GM23338 (cell line): ENCODE measurements around the gene POU2F3. TPM values are rescaled to one million over a fixed set of nuclear protein-coding genes. Genes with fewer than 3 reads are reported as not detected.

ENCODE experiments used
- ATAC-seq: fragments of 200-7000 bp; cut with Tn5 transposase; 3 replicates; pipeline ENCODE4 v1.9.1; 2020
- DNase-seq: peaks from one replicate; pipeline ENCODE4 v3.0.0-alpha.2; 2015; ENCODE audit warnings: low spot score
- H2AFZ ChIP-seq: fragments of 200-600 bp; sonication (generic); 2 replicates; pipeline ENCODE4 v1.8.0; 2016; ENCODE audit warnings: antibody characterized with exemption, mild to moderate bottlenecking, moderate library complexity
- H3F3A ChIP-seq: fragments of 200-600 bp; sonication (generic); replicated peaks from 2 replicates; pipeline ENCODE4 v1.8.0; 2017; ENCODE audit warnings: antibody characterized with exemption, mixed run types, low read depth
- H3K27ac ChIP-seq: fragments of 200-600 bp; sonication (generic); 2 replicates; pipeline ENCODE4 v1.6.1; 2016; ENCODE audit warnings: low read depth
- H3K27me3 ChIP-seq: fragments of 200-600 bp; sonication (generic); 2 replicates; pipeline ENCODE4 v1.8.0; 2016; ENCODE audit warnings: mild to moderate bottlenecking, mixed run types, moderate library complexity; ENCODE audit not compliant: insufficient read depth
- H3K36me3 ChIP-seq: fragments of 200-600 bp; sonication (generic); 2 replicates; pipeline ENCODE4 v1.8.0; 2016; ENCODE audit warnings: mild to moderate bottlenecking; ENCODE audit not compliant: insufficient read depth
- H3K4me1 ChIP-seq: fragments of 200-600 bp; sonication (generic); 2 replicates; pipeline ENCODE4 v1.8.0; 2016; ENCODE audit warnings: mild to moderate bottlenecking, moderate library complexity; ENCODE audit not compliant: insufficient read depth
- H3K4me2 ChIP-seq: fragments of 200-600 bp; sonication (generic); 2 replicates; pipeline ENCODE4 v1.7.1; 2017; ENCODE audit warnings: mixed run types
- H3K4me3 ChIP-seq: fragments of 200-600 bp; sonication (generic); 2 replicates; pipeline ENCODE4 v1.6.1; 2016; ENCODE audit warnings: mixed run types
- H3K79me2 ChIP-seq: fragments of 200-600 bp; sonication (generic); replicated peaks from 2 replicates; pipeline ENCODE4 v1.8.0; 2017; ENCODE audit warnings: mild to moderate bottlenecking; ENCODE audit not compliant: insufficient read depth
- H3K9me2 ChIP-seq: fragments of 200-600 bp; sonication (generic); 2 replicates; pipeline ENCODE4 v1.8.0; 2017; ENCODE audit not compliant: insufficient read depth
- H4K20me1 ChIP-seq: fragments of 200-600 bp; sonication (generic); replicated peaks from 2 replicates; pipeline ENCODE4 v1.8.0; 2017; ENCODE audit warnings: mild to moderate bottlenecking; ENCODE audit not compliant: insufficient read depth
- H3K27ac Mint-ChIP-seq: 2 replicates; pipeline ENCODE4 v1.8.0; 2020; ENCODE audit warnings: inconsistent platforms, mild to moderate bottlenecking, moderate library complexity, mixed read lengths
- H3K27me3 Mint-ChIP-seq: 3 replicates; pipeline ENCODE4 v1.8.0; 2022; ENCODE audit warnings: low read depth, mild to moderate bottlenecking, moderate library complexity, mixed read lengths, inconsistent platforms; ENCODE audit not compliant: insufficient read depth, poor library complexity
- H3K36me3 Mint-ChIP-seq: 3 replicates; pipeline ENCODE4 v1.8.0; 2021; ENCODE audit warnings: low read depth, mild to moderate bottlenecking, inconsistent platforms, moderate library complexity, mixed read lengths
- H3K4me1 Mint-ChIP-seq: 3 replicates; pipeline ENCODE4 v1.8.0; 2020; ENCODE audit warnings: mild to moderate bottlenecking, inconsistent platforms, mixed read lengths
- H3K4me3 Mint-ChIP-seq: 3 replicates; pipeline ENCODE4 v1.8.0; 2021; ENCODE audit warnings: moderate library complexity, mild to moderate bottlenecking, inconsistent platforms, mixed read lengths
- H3K9me3 Mint-ChIP-seq: 3 replicates; pipeline ENCODE4 v1.8.0; 2020; ENCODE audit warnings: moderate library complexity, mild to moderate bottlenecking, inconsistent platforms, mixed read lengths
- CREB1 ChIP-seq: fragments of 250-450 bp; sonication (Bioruptor Pico); IDR thresholded peaks from 2 replicates; pipeline ENCODE4 v1.5.0; 2020; ENCODE audit warnings: low read depth, mild to moderate bottlenecking, moderate library complexity
- CTCF ChIP-seq, 2 experiments: fragments of 200-600 bp in 1 of 2; sonication (generic) in 1 of 2; conservative IDR thresholded peaks; 2 replicates each; pipeline versions ENCODE4 v1.5.1 to v1.6.1; 2016 to 2017; ENCODE audit warnings: antibody characterized with exemption in 2 of 2, low read depth in 2 of 2, mild to moderate bottlenecking in 2 of 2, moderate library complexity in 1 of 2
- ETS1 ChIP-seq: IDR thresholded peaks from 2 replicates; pipeline ENCODE4 v1.6.1; 2016; ENCODE audit warnings: antibody characterized with exemption
- EZH2 ChIP-seq: fragments of 200-600 bp; sonication (generic); IDR thresholded peaks from one replicate; pipeline ENCODE4 v1.8.0; 2017; ENCODE audit warnings: antibody characterized with exemption, mild to moderate bottlenecking, low read depth; ENCODE audit not compliant: unreplicated experiment
- EZH2phosphoT487 ChIP-seq: fragments of 200-600 bp; sonication (generic); IDR thresholded peaks from one replicate; pipeline ENCODE4 v1.8.1; 2018; ENCODE audit warnings: antibody characterized with exemption; ENCODE audit not compliant: unreplicated experiment
- JUNB ChIP-seq: IDR thresholded peaks from one replicate; pipeline ENCODE4 v1.6.1; 2016; ENCODE audit warnings: antibody characterized with exemption; ENCODE audit not compliant: unreplicated experiment
- NANOG ChIP-seq: IDR thresholded peaks from 2 replicates; pipeline ENCODE4 v1.6.1; 2016; ENCODE audit warnings: antibody characterized with exemption, borderline replicate concordance
- REST ChIP-seq: IDR thresholded peaks from one replicate; pipeline ENCODE4 v1.6.1; 2018; ENCODE audit warnings: antibody characterized with exemption; ENCODE audit not compliant: unreplicated experiment
- STAT1 ChIP-seq: IDR thresholded peaks from one replicate; pipeline ENCODE4 v1.6.1; 2016; ENCODE audit warnings: antibody characterized with exemption; ENCODE audit not compliant: unreplicated experiment
- ZNF114 ChIP-seq: fragments of 250-450 bp; sonication (Bioruptor Pico); IDR thresholded peaks from 2 replicates; pipeline ENCODE4 v1.5.0; 2020; ENCODE audit warnings: mild to moderate bottlenecking, moderate library complexity
- ZNF331 ChIP-seq: fragments of 250-450 bp; sonication (Bioruptor Pico); IDR thresholded peaks from 2 replicates; pipeline ENCODE4 v1.5.0; 2020; ENCODE audit warnings: low read depth, mild to moderate bottlenecking, moderate library complexity
- polyA plus RNA-seq: library from polyadenylated mRNA; unstranded; fragments of >200 nt; fragmentation: Nextera tagmentation; extraction: Ambion mirVana; gene quantifications from 2 replicates; pipeline ENCODE4 v1.2.1, GENCODE V29; 2016
- total RNA-seq: library from RNA; depleted of rRNA; stranded (reverse); fragments of >200 nt; shearing (Covaris generic); gene quantifications from 2 replicates; pipeline ENCODE4 v1.2.3, GENCODE V29; 2014

The POU2F3 gene
- total and polyA plus RNA-seq, 2 experiments from 2014 or later: 0.45 to 0.79 TPM

GRCh38 chr11:120212926-120213325 is 27.0 kb upstream of the POU2F3 start (continued):
- TF ChIP-seq ZNF331 (CRISPR knock-in tag): no peak
- TF ChIP-seq CTCF (conservative IDR thresholded peaks at IDR 0.05; ENCODE audit: low read depth in 2 of 2): no peak

GRCh38 chr11:120214581-120214980 is 25.4 kb upstream of the POU2F3 start:
- Histone ChIP-seq H2AFZ (no peak overlapping the region), H3K36me3 (no peaks in the 10 kb centered on the region), H4K20me1 (peaks cover 3% of the 10 kb centered on the region; the same call in 1 of the 2 replicates), H3K79me2 (no peaks in the 10 kb centered on the region), H3K9me2 (no peaks in the 10 kb centered on the region), H3K4me3 (no peak overlapping the region), H3K4me2 (no peak overlapping the region), H3F3A (no peaks in the 10 kb centered on the region), H3K27ac (no peak overlapping the region), H3K4me1 (peaks cover 22% of the 10 kb centered on the region), H3K27me3 (peaks cover 82% of the 10 kb centered on the region)
- Mint-ChIP-seq H3K4me3 (no peak overlapping the region), H3K4me1 (peaks cover 37% of the 10 kb centered on the region), H3K27ac (no peak overlapping the region), H3K27me3 (peaks cover 65% of the 10 kb centered on the region), H3K36me3 (no peaks in the 10 kb centered on the region; the same call in 2 of the 3 replicates), H3K9me3 (no peaks in the 10 kb centered on the region)
- TF ChIP-seq STAT1 (no peak), ZNF114 (no peak), EZH2 (no peak), ETS1 (no peak), NANOG (no peak), CREB1 (CRISPR knock-in tag) (no peak), CTCF (conservative IDR thresholded peaks at IDR 0.05; ENCODE audit: low read depth in 2 of 2) (no peak), EZH2phosphoT487 (no peak), ZNF331 (CRISPR knock-in tag) (no peak), JUNB (no peak), REST (no peak)
- ATAC-seq (no peak), DNase-seq (no peak)
